NCI-H1417 (cell line): ENCODE results near the gene POLR2L.
A peak's percentile ranks its signal among the peaks of the same experiment; 100 is the strongest.

Source experiments
- DNase-seq, 3 experiments: peaks; one replicate each; lab custom pipeline; 2025; lab: John Stamatoyannopoulos, UW

Gene POLR2L

DNA sequence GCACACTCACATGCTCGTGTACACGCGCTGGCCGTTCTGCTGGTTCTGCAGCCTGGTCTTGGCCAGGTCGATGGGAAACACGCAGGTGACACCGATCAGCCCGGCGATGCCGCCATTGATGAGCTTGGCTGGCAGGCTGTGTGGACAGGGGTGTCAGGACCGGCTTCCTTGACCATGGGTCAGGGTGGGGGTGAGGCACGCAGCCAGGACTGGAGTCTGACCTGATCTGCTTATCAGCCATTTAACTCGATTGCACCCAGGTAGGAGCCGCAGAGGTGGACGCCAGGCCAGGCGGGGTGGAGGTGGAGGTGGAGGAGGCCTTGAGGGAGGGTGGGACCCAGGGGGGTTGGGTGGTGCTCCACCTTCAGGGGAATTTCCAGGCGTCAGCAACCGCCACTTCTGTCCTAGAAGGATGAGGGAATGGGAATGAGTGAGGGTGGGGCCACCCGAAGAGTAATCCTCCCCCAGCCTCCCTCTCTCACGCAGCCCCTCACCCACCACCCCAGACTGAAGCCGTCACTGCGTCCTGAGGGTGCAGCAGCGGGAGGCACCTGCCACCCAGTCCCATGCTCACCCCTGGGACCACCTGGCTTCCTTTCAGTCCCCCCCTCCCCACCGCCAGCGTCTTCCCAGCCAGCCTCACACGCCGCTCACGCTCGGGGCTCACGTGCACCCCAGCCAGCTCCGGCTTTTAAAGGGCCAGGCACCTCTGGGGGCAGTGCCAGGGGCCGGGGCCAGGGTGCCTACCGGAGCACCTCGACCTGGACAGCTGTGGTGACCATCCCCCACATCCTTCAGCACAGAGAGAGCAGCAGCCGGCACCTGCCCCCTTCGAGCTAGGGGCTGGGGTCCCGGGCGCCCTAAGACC lies 47.3 kb downstream of the POLR2L start:
- DNase-seq: peak in 2 of 3 experiments; percentile 30 to 36

DNA sequence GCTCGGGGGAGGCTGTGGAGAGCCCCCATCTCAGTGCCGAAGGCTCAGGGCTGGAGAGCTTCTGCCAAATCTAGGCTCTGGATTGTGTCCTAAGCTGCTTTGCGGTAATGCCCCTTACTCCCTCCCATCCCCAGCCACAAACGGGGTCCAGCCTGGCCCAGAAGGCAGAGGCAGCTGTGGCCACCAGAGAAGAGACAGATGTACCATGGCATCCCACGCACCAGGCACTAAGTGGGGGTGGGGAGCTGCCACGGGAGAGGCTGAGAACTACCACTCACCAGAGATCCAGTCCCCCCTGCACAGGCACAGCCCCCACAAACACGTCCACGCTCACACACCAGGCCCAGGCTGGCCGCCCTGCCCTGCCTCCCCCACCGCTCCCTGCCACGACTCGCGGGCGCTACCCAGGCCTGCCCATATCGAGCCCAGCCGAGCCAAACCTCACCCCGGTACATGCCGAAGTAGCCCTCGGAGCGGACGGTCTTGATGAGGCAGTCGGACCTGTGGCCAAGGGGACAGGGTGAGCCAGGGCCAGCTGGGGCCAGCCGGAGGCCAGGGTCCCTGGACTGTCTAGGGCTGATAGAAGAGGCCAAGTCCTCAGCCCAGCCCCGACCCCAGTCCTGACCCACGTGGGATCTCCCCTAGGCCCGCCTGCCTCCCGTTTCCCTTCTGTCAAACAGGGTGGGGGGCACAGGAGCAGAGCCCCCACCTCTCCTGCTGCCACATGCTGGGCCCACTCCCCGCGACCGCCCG lies 48.1 kb downstream of the POLR2L start:
- no peak for DNase-seq

GRCh38 chr11:793556-793955 lies 48.8 kb downstream of the POLR2L start:
- no peak for DNase-seq

- no peak for DNase-seq
Measured at GRCh38 chr11:792873-793272, 49.5 kb downstream of the POLR2L start.

DNA sequence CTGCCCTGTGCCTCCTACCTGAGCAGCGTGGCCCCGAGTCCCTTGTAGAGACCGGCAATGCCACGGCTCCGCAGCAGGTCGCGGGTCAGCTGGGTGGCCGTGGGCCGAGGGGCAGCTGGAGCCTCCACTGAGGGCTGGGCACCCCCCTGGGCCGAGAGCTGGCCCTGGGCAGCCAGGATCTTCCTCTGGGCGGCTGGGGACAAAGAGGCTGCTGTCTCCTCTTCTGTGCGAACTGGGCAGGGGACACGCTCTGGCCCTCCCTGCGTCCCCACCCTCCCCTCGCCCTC lies 49.9 kb downstream of the POLR2L start:
- DNase-seq: no peak

- DNase-seq: no peak
Measured at GRCh38 chr11:791658-792534, 50.4 kb downstream of the POLR2L start.

DNA sequence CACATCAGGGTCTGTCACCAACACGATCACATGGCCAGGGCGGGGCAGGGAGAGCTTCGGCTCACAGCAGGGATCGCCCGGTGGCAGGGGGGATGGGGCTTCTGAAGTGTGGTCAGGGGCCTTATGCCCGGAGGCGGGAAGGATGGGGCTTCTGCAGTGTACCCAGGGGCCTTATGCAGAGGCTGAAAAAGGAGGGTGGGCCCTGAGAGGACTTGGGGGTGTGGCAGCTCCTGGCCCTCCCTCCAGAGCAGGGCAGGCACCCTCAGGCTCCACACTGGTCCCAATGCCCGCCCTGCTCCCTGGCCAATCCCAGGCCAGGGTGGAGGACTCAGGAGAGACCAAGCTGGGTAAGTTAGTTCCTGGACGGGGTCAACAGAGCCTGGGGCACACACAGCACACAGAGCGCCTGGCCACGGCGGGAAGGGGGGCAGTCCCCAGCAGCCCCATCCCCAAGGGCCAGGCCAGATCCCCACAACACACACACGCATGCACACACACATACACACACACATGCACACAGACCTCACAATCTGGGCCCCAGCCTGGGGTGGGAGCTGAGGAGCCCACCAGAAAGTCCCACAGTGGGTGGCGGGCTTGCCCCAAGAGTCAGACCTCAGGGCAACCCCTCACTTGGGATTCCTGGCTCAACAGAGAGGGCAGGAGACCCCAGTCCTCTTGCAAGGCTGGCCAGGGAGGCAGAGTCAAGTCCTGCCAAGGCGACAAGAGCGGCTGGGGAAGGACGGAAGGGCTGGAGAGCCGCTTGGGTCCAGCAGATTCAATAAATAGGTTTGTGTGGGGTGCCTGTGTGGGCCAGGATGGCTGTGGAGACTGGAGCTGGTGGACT lies 51.4 kb downstream of the POLR2L start:
- peak in 1 of 3 experiments; percentile 32 for DNase-seq

DNA sequence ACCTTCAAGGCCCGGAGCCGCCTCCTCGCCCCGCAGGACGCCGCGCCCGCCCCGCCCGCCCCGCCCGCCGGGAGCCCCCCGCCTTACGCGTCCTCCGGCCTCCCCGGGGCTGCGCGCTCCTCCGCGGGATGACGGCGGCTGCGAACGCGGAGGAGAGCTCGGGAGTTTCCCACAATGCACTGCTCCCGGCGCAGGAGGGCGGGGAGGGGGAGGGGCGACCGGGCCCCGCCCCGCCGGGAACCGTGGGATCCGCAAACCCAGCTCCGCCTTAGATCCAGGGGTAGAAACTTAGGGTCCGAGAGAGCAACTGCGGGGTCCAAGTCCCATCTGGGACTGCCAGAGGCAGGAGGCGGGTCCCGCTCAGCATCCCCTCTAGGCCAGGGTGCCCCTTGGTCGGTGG lies 52.4 kb downstream of the POLR2L start, which contains the start of gene CEND1:
Gene CEND1 (minus strand): TSS at position 148 of the 400 bp plus-strand sequence. CDS start 1,514 bp downstream, outside the sequence.
- DNase-seq: peak; percentile 72 to 74 (median 72)
